Measurements from ENCODE around the gene MPPED1.

MPPED1 gene

DNA sequence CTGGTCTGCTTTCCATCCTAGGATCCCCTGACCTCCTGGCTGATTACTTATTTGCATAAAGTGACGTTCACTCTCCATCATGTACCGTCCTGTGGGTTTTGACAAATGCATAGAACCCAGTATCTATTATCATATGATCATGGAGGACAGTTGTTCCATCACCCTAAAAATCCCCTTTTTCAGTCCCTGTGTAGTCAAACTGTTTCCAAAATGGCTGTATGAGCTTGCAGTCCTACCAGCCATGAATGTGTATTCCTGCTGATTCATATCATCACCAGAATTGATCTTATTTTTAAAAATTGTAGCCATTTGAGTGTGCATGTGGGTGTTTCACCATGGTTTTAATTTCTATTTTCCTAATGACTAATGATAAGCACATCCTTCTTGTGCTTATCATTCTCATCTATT lies 108.8 kb downstream of the MPPED1 start:
- TF ChIP-seq ZBTB7A (IDR thresholded peaks at IDR 0.05; ENCODE audit: low read depth) (no peak), CEBPB (IDR thresholded peaks at IDR 0.05) (no peak), RAD21 (IDR thresholded peaks at IDR 0.05; ENCODE audit: low read depth) (no peak), TAF1 (IDR thresholded peaks at IDR 0.05; ENCODE audit: low read depth) (no peak), EP300 (IDR thresholded peaks at IDR 0.05; ENCODE audit: borderline replicate concordance) (no peak), NFIC (IDR thresholded peaks at IDR 0.05) (no peak), CREB1 (IDR thresholded peaks at IDR 0.05; ENCODE audit: low read depth) (no peak), TEAD4 (IDR thresholded peaks at IDR 0.05) (no peak)
- TF ChIP-seq, protein P1, sequence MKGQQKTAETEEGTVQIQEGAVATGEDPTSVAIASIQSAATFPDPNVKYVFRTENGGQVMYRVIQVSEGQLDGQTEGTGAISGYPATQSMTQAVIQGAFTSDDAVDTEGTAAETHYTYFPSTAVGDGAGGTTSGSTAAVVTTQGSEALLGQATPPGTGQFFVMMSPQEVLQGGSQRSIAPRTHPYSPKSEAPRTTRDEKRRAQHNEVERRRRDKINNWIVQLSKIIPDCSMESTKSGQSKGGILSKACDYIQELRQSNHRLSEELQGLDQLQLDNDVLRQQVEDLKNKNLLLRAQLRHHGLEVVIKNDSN (IDR thresholded peaks at IDR 0.05) = no peak

DNA sequence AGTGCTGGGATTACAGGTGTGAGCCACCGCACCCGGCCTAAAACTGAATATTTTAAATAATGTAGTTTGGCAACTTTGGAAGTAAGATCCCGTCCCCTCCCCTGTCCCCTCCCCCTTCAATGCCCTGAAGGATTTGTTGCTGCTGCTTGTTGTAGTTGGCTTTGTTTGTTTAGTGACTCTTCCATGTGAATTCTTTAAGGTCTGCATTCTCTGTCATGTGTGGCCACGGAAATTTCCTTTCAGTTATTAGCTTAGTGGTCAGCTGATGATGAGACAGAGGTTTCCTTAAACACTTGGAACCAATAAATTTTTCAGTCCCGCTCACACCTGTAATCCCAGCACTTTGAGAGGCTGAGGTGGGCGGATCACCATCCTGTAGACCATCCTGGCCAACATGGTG lies 109.9 kb downstream of the MPPED1 start:
- TF ChIP-seq RAD21 (IDR thresholded peaks at IDR 0.05; ENCODE audit: low read depth) (no peak), YY1 (IDR thresholded peaks at IDR 0.05; ENCODE audit: low read depth) (no peak), CREB1 (IDR thresholded peaks at IDR 0.05; ENCODE audit: low read depth) (no peak), NFIC (IDR thresholded peaks at IDR 0.05) (no peak), TCF12 (IDR thresholded peaks at IDR 0.05; ENCODE audit: low read depth) (no peak), TEAD4 (IDR thresholded peaks at IDR 0.05) (no peak), CEBPB (IDR thresholded peaks at IDR 0.05) (no peak), EGR1 (IDR thresholded peaks at IDR 0.05) (no peak), ZBTB7A (IDR thresholded peaks at IDR 0.05; ENCODE audit: low read depth) (no peak)
- TF ChIP-seq, protein P2, sequence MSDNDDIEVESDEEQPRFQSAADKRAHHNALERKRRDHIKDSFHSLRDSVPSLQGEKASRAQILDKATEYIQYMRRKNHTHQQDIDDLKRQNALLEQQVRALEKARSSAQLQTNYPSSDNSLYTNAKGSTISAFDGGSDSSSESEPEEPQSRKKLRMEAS (IDR thresholded peaks at IDR 0.05) = no peak
- TF ChIP-seq, protein P1 (IDR thresholded peaks at IDR 0.05) = no peak
- TF ChIP-seq, protein P3, sequence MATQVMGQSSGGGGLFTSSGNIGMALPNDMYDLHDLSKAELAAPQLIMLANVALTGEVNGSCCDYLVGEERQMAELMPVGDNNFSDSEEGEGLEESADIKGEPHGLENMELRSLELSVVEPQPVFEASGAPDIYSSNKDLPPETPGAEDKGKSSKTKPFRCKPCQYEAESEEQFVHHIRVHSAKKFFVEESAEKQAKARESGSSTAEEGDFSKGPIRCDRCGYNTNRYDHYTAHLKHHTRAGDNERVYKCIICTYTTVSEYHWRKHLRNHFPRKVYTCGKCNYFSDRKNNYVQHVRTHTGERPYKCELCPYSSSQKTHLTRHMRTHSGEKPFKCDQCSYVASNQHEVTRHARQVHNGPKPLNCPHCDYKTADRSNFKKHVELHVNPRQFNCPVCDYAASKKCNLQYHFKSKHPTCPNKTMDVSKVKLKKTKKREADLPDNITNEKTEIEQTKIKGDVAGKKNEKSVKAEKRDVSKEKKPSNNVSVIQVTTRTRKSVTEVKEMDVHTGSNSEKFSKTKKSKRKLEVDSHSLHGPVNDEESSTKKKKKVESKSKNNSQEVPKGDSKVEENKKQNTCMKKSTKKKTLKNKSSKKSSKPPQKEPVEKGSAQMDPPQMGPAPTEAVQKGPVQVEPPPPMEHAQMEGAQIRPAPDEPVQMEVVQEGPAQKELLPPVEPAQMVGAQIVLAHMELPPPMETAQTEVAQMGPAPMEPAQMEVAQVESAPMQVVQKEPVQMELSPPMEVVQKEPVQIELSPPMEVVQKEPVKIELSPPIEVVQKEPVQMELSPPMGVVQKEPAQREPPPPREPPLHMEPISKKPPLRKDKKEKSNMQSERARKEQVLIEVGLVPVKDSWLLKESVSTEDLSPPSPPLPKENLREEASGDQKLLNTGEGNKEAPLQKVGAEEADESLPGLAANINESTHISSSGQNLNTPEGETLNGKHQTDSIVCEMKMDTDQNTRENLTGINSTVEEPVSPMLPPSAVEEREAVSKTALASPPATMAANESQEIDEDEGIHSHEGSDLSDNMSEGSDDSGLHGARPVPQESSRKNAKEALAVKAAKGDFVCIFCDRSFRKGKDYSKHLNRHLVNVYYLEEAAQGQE (IDR thresholded peaks at IDR 0.05; ENCODE audit: low read depth) = no peak

DNA sequence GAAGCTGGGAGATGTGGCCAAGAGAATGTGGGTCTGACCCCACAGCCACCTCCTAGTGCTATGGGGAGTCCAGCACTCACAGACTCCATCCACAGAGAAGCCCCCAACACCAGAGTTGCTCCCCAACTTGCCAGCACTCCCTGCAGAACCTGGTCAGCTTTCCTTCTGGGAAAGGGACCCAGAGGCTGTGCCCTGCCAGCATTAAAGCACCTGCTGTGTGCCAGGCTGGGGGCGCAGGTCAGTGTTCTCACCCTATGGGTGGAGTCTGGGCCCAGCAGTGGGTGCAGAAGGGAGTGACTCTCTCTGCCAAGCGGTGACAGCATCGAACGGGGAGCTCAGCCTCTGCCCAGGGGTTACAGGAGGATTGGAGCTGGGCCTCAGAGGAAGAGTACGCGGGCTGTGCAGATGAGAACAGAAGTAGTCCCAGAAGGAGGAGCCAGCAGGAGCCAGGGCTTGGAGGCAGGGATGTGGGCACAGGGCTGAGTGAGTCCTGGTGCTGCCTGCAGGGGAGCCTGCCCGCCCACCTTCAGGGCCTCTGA lies 114.4 kb downstream of the MPPED1 start:
- no peak for TF ChIP-seq ZBTB7A (IDR thresholded peaks at IDR 0.05; ENCODE audit: low read depth)

DNA sequence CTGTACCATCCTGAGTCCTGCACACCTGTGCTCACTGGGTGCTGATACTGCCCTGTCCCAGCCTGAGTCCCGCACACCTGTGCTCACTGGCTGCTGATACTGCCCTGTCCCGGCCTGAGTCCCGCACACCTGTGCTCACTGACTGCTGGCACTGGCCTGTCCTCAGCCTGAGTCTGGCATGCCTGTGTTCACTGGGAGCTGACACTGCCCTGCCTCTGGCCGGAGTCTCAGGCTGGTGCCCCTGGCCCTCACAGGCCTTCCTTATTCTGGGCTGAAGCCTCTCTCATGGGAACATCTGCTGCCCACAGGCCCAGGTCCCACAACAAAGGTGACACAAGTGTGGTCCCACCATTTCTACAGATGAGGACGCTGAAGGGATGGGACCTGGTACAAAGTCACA lies 115.1 kb downstream of the MPPED1 start:
- TF ChIP-seq CREB1 (IDR thresholded peaks at IDR 0.05; ENCODE audit: low read depth) (no peak), NFIC (IDR thresholded peaks at IDR 0.05) (no peak), TEAD4 (IDR thresholded peaks at IDR 0.05) (no peak), RAD21 (IDR thresholded peaks at IDR 0.05; ENCODE audit: low read depth) (no peak), ZBTB7A (IDR thresholded peaks at IDR 0.05; ENCODE audit: low read depth) (no peak), EP300 (IDR thresholded peaks at IDR 0.05; ENCODE audit: borderline replicate concordance) (no peak), FOXM1 (IDR thresholded peaks at IDR 0.05; ENCODE audit: borderline replicate concordance, low read depth) (no peak), TAF1 (IDR thresholded peaks at IDR 0.05; ENCODE audit: low read depth) (no peak), CEBPB (IDR thresholded peaks at IDR 0.05) (no peak), YY1 (IDR thresholded peaks at IDR 0.05; ENCODE audit: low read depth) (no peak), EGR1 (IDR thresholded peaks at IDR 0.05) (no peak)
- TF ChIP-seq, protein P3 (IDR thresholded peaks at IDR 0.05; ENCODE audit: low read depth) = no peak
- TF ChIP-seq, protein P1 (IDR thresholded peaks at IDR 0.05) = no peak
- TF ChIP-seq, protein P2 (IDR thresholded peaks at IDR 0.05) = no peak

DNA sequence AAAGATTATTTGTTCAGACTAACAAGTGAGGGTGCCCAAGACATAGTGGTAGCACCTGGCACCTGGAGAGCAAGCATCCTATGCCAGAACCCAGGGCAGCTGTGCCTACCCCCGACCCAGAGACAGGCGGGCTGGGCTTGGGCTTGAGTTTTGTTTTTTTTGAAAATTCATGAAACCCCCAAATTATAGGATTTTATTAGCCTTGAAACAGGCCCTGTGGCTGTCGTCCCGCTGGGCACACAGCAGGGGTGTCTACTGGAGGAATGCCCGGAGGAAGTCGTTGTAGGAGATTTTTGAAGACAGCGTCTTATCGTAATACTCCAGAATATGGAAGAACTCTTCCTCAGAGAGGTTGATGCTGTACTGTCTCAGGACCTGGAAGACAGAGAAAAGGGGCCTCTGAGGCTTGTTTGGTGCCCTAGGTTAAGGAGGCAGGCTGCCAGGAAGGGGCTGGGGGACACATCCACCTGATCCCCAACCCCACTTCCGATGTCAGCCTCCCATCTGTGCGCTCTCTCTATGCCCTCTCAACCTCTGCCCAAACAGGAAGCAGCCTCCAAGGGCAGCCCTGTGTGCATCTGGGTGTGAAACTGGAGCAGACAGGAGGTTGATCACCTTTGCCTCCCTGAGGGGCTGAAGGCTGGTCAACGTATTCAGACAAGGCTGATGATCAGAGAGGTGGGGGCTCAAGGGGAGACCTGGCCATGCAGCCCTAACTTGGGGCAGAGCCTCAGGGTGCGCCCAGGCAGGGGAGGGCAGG lies 117.0 kb downstream of the MPPED1 start:
- TF ChIP-seq YY1 (IDR thresholded peaks at IDR 0.05; ENCODE audit: low read depth) (no peak), CEBPB (IDR thresholded peaks at IDR 0.05) (no peak), FOXM1 (IDR thresholded peaks at IDR 0.05; ENCODE audit: borderline replicate concordance, low read depth) (no peak), CREB1 (IDR thresholded peaks at IDR 0.05; ENCODE audit: low read depth) (no peak), TEAD4 (IDR thresholded peaks at IDR 0.05) (no peak), TCF12 (IDR thresholded peaks at IDR 0.05; ENCODE audit: low read depth) (no peak), RAD21 (IDR thresholded peaks at IDR 0.05; ENCODE audit: low read depth) (no peak), ZBTB7A (IDR thresholded peaks at IDR 0.05; ENCODE audit: low read depth) (no peak), NFIC (IDR thresholded peaks at IDR 0.05) (no peak), TAF1 (IDR thresholded peaks at IDR 0.05; ENCODE audit: low read depth) (no peak), EGR1 (IDR thresholded peaks at IDR 0.05) (no peak), EP300 (IDR thresholded peaks at IDR 0.05; ENCODE audit: borderline replicate concordance) (no peak)
- TF ChIP-seq, protein P2 (IDR thresholded peaks at IDR 0.05) = no peak
- TF ChIP-seq, protein P3 (IDR thresholded peaks at IDR 0.05; ENCODE audit: low read depth) = no peak
- TF ChIP-seq, protein P1 (IDR thresholded peaks at IDR 0.05) = no peak
